ENCODE data around the gene EME1.

DNA sequence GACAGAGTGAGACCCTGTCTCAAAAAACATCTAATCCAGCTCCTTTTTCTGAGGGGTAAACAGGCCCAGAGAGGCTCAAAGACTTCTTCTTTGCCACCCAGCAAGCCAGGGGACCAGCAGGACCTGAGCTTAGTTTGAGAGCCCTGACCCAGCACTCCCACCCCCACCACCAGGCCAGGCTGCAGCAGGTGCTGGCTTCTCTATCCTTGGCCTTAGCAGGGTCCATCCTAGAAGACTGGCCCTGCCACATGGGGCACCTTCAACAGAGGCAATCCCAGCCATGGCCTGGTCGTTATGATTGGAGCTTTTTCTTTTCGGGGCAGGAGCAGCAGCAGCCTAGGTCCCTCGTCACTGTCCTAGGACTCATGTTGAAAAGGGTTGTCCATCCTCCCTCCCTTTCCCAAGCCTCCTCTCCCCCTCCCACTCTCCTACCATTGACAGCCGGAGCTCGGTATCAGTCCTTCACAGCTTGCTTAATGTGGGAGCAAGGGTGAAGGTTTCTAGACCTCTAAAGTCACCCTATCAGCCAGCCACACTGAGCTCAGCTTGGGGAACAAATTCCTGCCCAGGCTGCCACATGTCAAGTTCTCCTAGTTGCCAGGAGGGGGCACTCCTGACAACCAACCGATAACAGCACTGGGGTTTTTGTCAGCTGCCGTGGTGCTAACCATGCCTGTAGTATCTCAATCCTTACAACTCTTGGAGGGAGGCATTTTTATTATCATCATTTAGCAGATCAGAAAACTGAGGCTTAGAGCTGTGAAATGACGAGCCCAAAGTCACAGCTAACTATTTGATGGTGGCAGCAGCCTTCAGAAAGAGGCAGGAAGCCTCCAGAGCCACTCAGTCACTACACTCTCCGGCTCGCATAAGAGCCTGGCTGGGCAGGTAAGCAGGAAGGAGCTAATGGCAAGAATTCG, 11.2 kb upstream of the EME1 start:
- TF ChIP-seq POLR2AphosphoS5 (IDR thresholded peaks at IDR 0.05; ENCODE audit: low read depth, low read length) (no peak; the same call in 1 of the 2 replicates), POLR2A (IDR thresholded peaks at IDR 0.05; ENCODE audit: low read depth, low read length) (no peak; the same call in 1 of the 2 replicates)

Data from GM12892 (cell line).